ENCODE data around the gene NRAP. TPM values are rescaled to one million over a fixed set of nuclear protein-coding genes. Genes with fewer than 3 reads are reported as not detected.
"Not testable (repeated sequence)": the region's sequence is repeated elsewhere in the genome, so short reads cannot be mapped to it uniquely, and the experiment has no call there.

Gene NRAP
- total RNA-seq, 1 donor from 2014 or later = not detected

GRCh38 chr10:113661332-113661731 is 2.5 kb downstream of the NRAP start:
- Mint-ChIP-seq H3K4me3 (ENCODE audit: unreplicated experiment) (no peak overlapping the region), H3K4me1 (ENCODE audit: low read depth) (no peaks in the 10 kb centered on the region), H3K27me3 (ENCODE audit: low read depth) (peaks cover 22% of the 10 kb centered on the region), H3K36me3 (ENCODE audit: low read depth) (no peaks in the 10 kb centered on the region), H3K27ac (ENCODE audit: unreplicated experiment) (no peak overlapping the region), H3K9me3 (ENCODE audit: low read depth) (no peaks in the 10 kb centered on the region)
- no peak for DNase-seq (ENCODE audit: low spot score)
- no peak for TF ChIP-seq CTCF (IDR thresholded peaks at IDR 0.05)

GRCh38 chr10:113657544-113657943 is 6.3 kb downstream of the NRAP start:
- Mint-ChIP-seq H3K4me1 (ENCODE audit: low read depth) (no peaks in the 10 kb centered on the region), H3K27ac (ENCODE audit: unreplicated experiment) (no peak overlapping the region), H3K4me3 (ENCODE audit: unreplicated experiment) (no peak overlapping the region), H3K9me3 (ENCODE audit: low read depth) (no peaks in the 10 kb centered on the region), H3K27me3 (ENCODE audit: low read depth) (peaks cover 35% of the 10 kb centered on the region), H3K36me3 (ENCODE audit: low read depth) (no peaks in the 10 kb centered on the region)
- no peak for DNase-seq (ENCODE audit: low spot score)
- no peak for TF ChIP-seq CTCF (IDR thresholded peaks at IDR 0.05)

DNA sequence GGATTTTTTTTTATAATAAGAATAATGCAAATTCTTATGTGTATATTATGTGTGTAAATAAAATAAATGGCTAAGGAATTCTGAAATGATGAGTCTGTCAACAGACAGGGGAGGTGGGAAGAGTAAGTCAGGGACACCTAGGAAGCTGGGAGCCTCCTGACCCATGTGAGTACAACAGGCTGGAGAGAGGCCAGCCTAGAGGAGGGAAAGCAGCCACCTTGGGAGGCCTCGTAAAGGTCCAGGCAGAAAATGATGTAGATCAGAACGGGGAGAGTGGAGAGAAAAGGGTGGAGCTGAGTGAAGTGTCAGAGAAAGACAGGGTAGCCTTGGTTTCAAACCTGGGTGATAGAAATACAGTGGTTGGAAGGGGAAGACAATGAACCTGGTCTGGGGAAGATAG is 6.9 kb downstream of the NRAP start:
- H3K27me3 Mint-ChIP-seq (ENCODE audit: low read depth) = peaks cover 34% of the 10 kb centered on the region
- no peak overlapping the region for H3K4me3 Mint-ChIP-seq (ENCODE audit: unreplicated experiment)
- no peaks in the 10 kb centered on the region for H3K4me1 Mint-ChIP-seq (ENCODE audit: low read depth)
- H3K27ac Mint-ChIP-seq (ENCODE audit: unreplicated experiment) = no peak overlapping the region
- no peak for DNase-seq (ENCODE audit: low spot score)
- H3K9me3 Mint-ChIP-seq (ENCODE audit: low read depth) = no peaks in the 10 kb centered on the region
- no peaks in the 10 kb centered on the region for H3K36me3 Mint-ChIP-seq (ENCODE audit: low read depth)
- no peak for TF ChIP-seq CTCF (IDR thresholded peaks at IDR 0.05)

- Mint-ChIP-seq H3K4me1 (ENCODE audit: low read depth) (peaks cover 13% of the 10 kb centered on the region), H3K27me3 (ENCODE audit: low read depth) (peaks cover 23% of the 10 kb centered on the region)
- not testable (repeated sequence) for H3K36me3 Mint-ChIP-seq (ENCODE audit: low read depth); H3K4me3 Mint-ChIP-seq (ENCODE audit: unreplicated experiment); H3K27ac Mint-ChIP-seq (ENCODE audit: unreplicated experiment); DNase-seq (ENCODE audit: low spot score); H3K9me3 Mint-ChIP-seq (ENCODE audit: low read depth)
Observed at GRCh38 chr10:113652456-113652855, 11.4 kb downstream of the NRAP start.

DNA sequence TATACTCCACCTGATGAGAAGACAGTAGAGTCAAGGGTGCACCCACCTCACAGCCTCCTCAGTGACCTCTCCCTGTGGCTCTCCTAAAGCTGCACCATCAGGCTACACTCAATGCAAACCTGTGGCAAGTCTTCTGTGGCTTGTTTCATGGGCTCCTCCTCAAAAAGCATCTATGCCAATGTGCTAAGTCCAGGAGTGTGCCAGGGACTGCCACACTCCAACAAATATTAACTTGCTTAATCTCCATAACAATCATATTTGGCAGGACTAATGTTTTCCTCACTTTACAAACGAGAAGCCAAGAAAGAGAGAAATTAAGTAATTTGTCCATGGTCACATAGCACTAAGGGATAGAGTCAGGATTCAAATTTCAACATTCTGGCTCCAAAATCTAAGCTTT is 11.9 kb downstream of the NRAP start:
- Mint-ChIP-seq H3K27me3 (ENCODE audit: low read depth) (peaks cover 20% of the 10 kb centered on the region), H3K4me3 (ENCODE audit: unreplicated experiment) (no peak overlapping the region), H3K36me3 (ENCODE audit: low read depth) (no peaks in the 10 kb centered on the region), H3K27ac (ENCODE audit: unreplicated experiment) (no peak overlapping the region), H3K4me1 (ENCODE audit: low read depth) (peaks cover 13% of the 10 kb centered on the region), H3K9me3 (ENCODE audit: low read depth) (no peaks in the 10 kb centered on the region)
- no peak for DNase-seq (ENCODE audit: low spot score)
- TF ChIP-seq CTCF (IDR thresholded peaks at IDR 0.05) = no peak

- DNase-seq (ENCODE audit: low spot score) = no peak
- H3K36me3 Mint-ChIP-seq (ENCODE audit: low read depth) = no peaks in the 10 kb centered on the region
Observed at GRCh38 chr10:113651021-113651420, 12.8 kb downstream of the NRAP start.

More at GRCh38 chr10:113651021-113651420, 12.8 kb downstream of the NRAP start:
- H3K4me3 Mint-ChIP-seq (ENCODE audit: unreplicated experiment) = no peak overlapping the region
- H3K4me1 Mint-ChIP-seq (ENCODE audit: low read depth) = peaks cover 13% of the 10 kb centered on the region
- no peak for TF ChIP-seq CTCF (IDR thresholded peaks at IDR 0.05)
- H3K9me3 Mint-ChIP-seq (ENCODE audit: low read depth) = no peaks in the 10 kb centered on the region
- H3K27ac Mint-ChIP-seq (ENCODE audit: unreplicated experiment) = no peak overlapping the region
- peaks cover 14% of the 10 kb centered on the region for H3K27me3 Mint-ChIP-seq (ENCODE audit: low read depth)
